PC-9 (cell line): ENCODE measurements around the gene MBD3. TPM values are rescaled to one million over a fixed set of nuclear protein-coding genes. Genes with fewer than 3 reads are reported as not detected.

Source experiments
- BruUV-seq: library from RNA; stranded (reverse); fragments of 400-500 nt; replicated peaks from 2 replicates; lab custom pipeline; 2021; lab: Mats Ljungman, UMichigan
- CTCF ChIA-PET: fragments of 300-600 bp; sonication (Branson Sonifier 250); formaldehyde crosslinking; loops from one replicate; lab custom pipeline; 2022; ENCODE audit warnings: antibody characterized with exemption; lab: Charles Lee
- POLR2A ChIA-PET: fragments of 300-600 bp; sonication (Branson Sonifier 250); formaldehyde crosslinking; loops from one replicate; lab custom pipeline; 2022; ENCODE audit warnings: antibody characterized with exemption; ENCODE audit not compliant: unreplicated experiment; lab: Charles Lee
- DNase-seq, 2 experiments: peaks; one replicate each; pipeline versions ENCODE4 v3.0.0 to v3.0.0-alpha.2; 2015 to 2022; ENCODE audit warnings: mixed read lengths in 1 of 2
- H2AFZ ChIP-seq: fragments of 200-600 bp; sonication (generic); 2 replicates; pipeline ENCODE4 v1.8.1; 2017; ENCODE audit warnings: antibody characterized with exemption
- H3F3A ChIP-seq: fragments of 200-600 bp; sonication (generic); 2 replicates; pipeline ENCODE4 v1.8.1; 2017; ENCODE audit warnings: antibody characterized with exemption, mild to moderate bottlenecking, low read depth; ENCODE audit not compliant: insufficient read depth
- H3K27ac ChIP-seq: fragments of 200-600 bp; sonication (generic); 2 replicates; pipeline ENCODE4 v1.6.1; 2016; ENCODE audit warnings: mixed run types
- H3K27me3 ChIP-seq: fragments of 200-600 bp; sonication (generic); 2 replicates; pipeline ENCODE4 v1.6.1; 2016; ENCODE audit warnings: low read depth, mixed run types; ENCODE audit not compliant: insufficient read depth
- H3K36me3 ChIP-seq: fragments of 200-600 bp; sonication (generic); 2 replicates; pipeline ENCODE4 v1.6.1; 2016; ENCODE audit warnings: low read depth, mixed run types
- H3K4me1 ChIP-seq: fragments of 200-600 bp; sonication (generic); replicated peaks from 2 replicates; pipeline ENCODE4 v1.6.1; 2016; ENCODE audit warnings: mixed run types; ENCODE audit not compliant: insufficient read depth
- H3K4me2 ChIP-seq: fragments of 200-600 bp; sonication (generic); 2 replicates; pipeline ENCODE4 v1.6.1; 2017; ENCODE audit warnings: mixed run types
- H3K4me3 ChIP-seq: fragments of 200-600 bp; sonication (generic); 2 replicates; pipeline ENCODE4 v1.6.1; 2016; ENCODE audit warnings: mixed run types
- H3K79me2 ChIP-seq: fragments of 200-600 bp; sonication (generic); 2 replicates; pipeline ENCODE4 v1.6.1; 2017; ENCODE audit warnings: low read depth, mixed run types
- H3K9me2 ChIP-seq: fragments of 200-600 bp; sonication (generic); 2 replicates; pipeline ENCODE4 v1.8.1; 2017; ENCODE audit warnings: mild to moderate bottlenecking; ENCODE audit not compliant: insufficient read depth
- H3K9me3 ChIP-seq: fragments of 200-600 bp; sonication (generic); 2 replicates; pipeline ENCODE4 v1.8.1; 2016; ENCODE audit warnings: low read depth; ENCODE audit not compliant: insufficient read depth
- H4K20me1 ChIP-seq: fragments of 200-600 bp; sonication (generic); 2 replicates; pipeline ENCODE4 v1.8.1; 2017; ENCODE audit not compliant: insufficient read depth
- CTCF ChIP-seq: fragments of 200-600 bp; sonication (generic); conservative IDR thresholded peaks from 2 replicates; pipeline ENCODE4 v1.6.1; 2017; ENCODE audit warnings: mixed run types, antibody characterized with exemption, mild to moderate bottlenecking, moderate library complexity
- EZH2 ChIP-seq: fragments of 200-600 bp; sonication (generic); IDR thresholded peaks from 2 replicates; pipeline ENCODE4 v1.8.0; 2017; ENCODE audit warnings: antibody characterized with exemption, low read depth
- intact Hi-C: fragments of 100-400 bp; cut with micrococcal nuclease; formaldehyde crosslinking; loops from one replicate; pipeline ENCODE4 v1.10.0; 2022; ENCODE audit not compliant: unreplicated experiment
- total RNA-seq: library from RNA; stranded (reverse); gene quantifications from 2 replicates; pipeline ENCODE4 v1.2.3, GENCODE V29; 2021

The MBD3 gene
- total RNA-seq, 1 experiment from 2014 or later = 129 TPM

DNA sequence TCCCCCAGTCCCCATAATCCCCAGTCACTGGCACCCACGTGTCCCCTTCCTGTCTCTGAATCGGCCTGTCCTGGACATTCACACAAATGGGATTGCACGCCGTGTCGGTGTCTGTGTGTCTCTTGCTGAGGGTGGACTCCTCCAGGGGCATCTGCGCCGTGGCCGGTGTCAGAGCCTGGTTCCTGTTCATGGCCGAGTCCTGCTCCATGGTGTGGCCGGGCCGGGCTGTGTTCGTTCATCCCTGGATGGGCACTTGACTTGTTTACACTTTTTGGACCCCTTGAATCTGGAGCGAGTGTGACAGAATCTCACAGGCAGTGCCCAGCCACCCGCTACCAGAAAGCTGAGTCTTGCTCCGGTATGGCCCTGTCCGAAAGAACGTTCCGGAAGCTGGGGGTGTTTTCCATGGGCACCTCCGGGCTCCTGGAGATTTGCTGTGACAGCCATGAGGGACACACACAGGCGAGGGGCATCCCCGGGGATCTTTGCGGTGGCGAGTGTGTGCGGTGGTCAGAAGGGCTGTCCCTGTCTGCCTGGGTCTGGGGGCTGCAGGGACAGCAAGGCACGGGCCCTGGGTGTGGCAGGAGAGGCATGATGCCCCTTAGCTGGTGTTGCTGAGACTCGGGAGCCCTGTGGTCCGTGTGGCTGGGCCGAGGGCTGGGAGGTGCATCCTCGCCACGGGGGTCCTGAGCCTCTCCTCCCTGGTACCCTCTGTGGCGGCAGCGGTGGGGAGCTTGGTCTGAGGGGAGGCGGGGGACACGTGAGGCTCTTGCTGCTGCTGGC, 18.1 kb downstream of the MBD3 start:
- H3K36me3 ChIP-seq = no peaks in the 10 kb centered on the region
- H3K9me3 ChIP-seq = no peaks in the 10 kb centered on the region
- H3F3A ChIP-seq = peaks cover 5% of the 10 kb centered on the region; the same call in 1 of the 2 replicates
- no peaks in the 10 kb centered on the region for H3K79me2 ChIP-seq
- TF ChIP-seq CTCF (no peak), EZH2 (no peak)
- H3K4me2 ChIP-seq = no peak overlapping the region
- POLR2A ChIA-PET = no interaction called here
- no peak overlapping the region for H3K4me3 ChIP-seq
- no peak overlapping the region for H3K27ac ChIP-seq
- H3K27me3 ChIP-seq = no peaks in the 10 kb centered on the region
- H3K9me2 ChIP-seq = no peaks in the 10 kb centered on the region
- intact Hi-C loops = no loop called here
- DNase-seq = no peak
- H2AFZ ChIP-seq = no peak overlapping the region
- CTCF ChIA-PET = no interaction called here
- H4K20me1 ChIP-seq = no peaks in the 10 kb centered on the region
- no TSS peak for BruUV-seq
- no peaks in the 10 kb centered on the region for H3K4me1 ChIP-seq

GRCh38 chr19:1572795-1573194, 19.9 kb downstream of the MBD3 start:
- no peak overlapping the region for H3K4me2 ChIP-seq
- H3F3A ChIP-seq = peaks cover 5% of the 10 kb centered on the region; the same call in 1 of the 2 replicates
- H4K20me1 ChIP-seq = no peaks in the 10 kb centered on the region
- no peaks in the 10 kb centered on the region for H3K9me3 ChIP-seq
- ChIA-PET POLR2A (no interaction called here), CTCF (no interaction called here)
- H3K36me3 ChIP-seq = no peaks in the 10 kb centered on the region
- H3K27ac ChIP-seq = no peak overlapping the region
- no peaks in the 10 kb centered on the region for H3K27me3 ChIP-seq
- no peak for TF ChIP-seq EZH2
- TF ChIP-seq CTCF = no peak
- no peak overlapping the region for H2AFZ ChIP-seq
- peaks cover 4% of the 10 kb centered on the region; the same call in 1 of the 2 replicates for H3K4me1 ChIP-seq
- H3K4me3 ChIP-seq = no peak overlapping the region
- DNase-seq = no peak
- no peaks in the 10 kb centered on the region for H3K79me2 ChIP-seq
- intact Hi-C loops = no loop called here
- H3K9me2 ChIP-seq = no peaks in the 10 kb centered on the region
- no TSS peak for BruUV-seq

GRCh38 chr19:1571358-1571757, 21.3 kb downstream of the MBD3 start:
- Histone ChIP-seq H3K27ac (no peak overlapping the region), H3F3A (peaks cover 5% of the 10 kb centered on the region; the same call in 1 of the 2 replicates), H3K4me1 (peaks cover 4% of the 10 kb centered on the region; the same call in 1 of the 2 replicates), H3K9me2 (no peaks in the 10 kb centered on the region), H3K4me3 (no peak overlapping the region), H3K79me2 (no peaks in the 10 kb centered on the region), H4K20me1 (no peaks in the 10 kb centered on the region), H3K9me3 (no peaks in the 10 kb centered on the region), H2AFZ (no peak overlapping the region), H3K4me2 (no peak overlapping the region), H3K36me3 (no peaks in the 10 kb centered on the region), H3K27me3 (no peaks in the 10 kb centered on the region)
- intact Hi-C loops = no loop called here
- TF ChIP-seq CTCF (no peak), EZH2 (no peak)
- CTCF ChIA-PET = no interaction called here
- no TSS peak for BruUV-seq
- POLR2A ChIA-PET = no interaction called here
- DNase-seq = no peak
